ENCODE results near the gene NUP155.

Gene NUP155

GRCh38 chr5:37251665-37252064 lies 119.2 kb downstream of the NUP155 start:
- Histone ChIP-seq H2BK15ac (ENCODE audit: low read depth, poor library complexity, severe bottlenecking) (no peak overlapping the region), H3K27ac (ENCODE audit: low read length, poor library complexity, severe bottlenecking) (no peak overlapping the region), H2AK5ac (ENCODE audit: low read length, severe bottlenecking) (no peak overlapping the region), H3K9ac (ENCODE audit: low read length) (no peak overlapping the region), H3K4ac (ENCODE audit: low read depth in 1 of 2, low read length in 2 of 2) (no peak overlapping the region), H4K91ac (ENCODE audit: low read length) (no peak overlapping the region), H2BK5ac (ENCODE audit: low read depth, low read length, poor library complexity, severe bottlenecking) (no peak overlapping the region), H3K9me3 (ENCODE audit: control insufficient read depth, low read length) (no peaks in the 10 kb centered on the region), H3K36me3 (ENCODE audit: control insufficient read depth in 1 of 2, insufficient read depth in 2 of 2, low read depth in 1 of 2, low read length in 2 of 2) (no peaks in the 10 kb centered on the region), H3K27me3 (ENCODE audit: control insufficient read depth in 1 of 2, insufficient read depth in 1 of 2, low read length in 2 of 2) (no peaks in the 10 kb centered on the region), H2BK120ac (ENCODE audit: low read depth, low read length) (no peak overlapping the region), H4K8ac (ENCODE audit: low read length) (no peak overlapping the region), H2AFZ (ENCODE audit: low read depth, low read length) (no peak overlapping the region), H3K4me1 (ENCODE audit: control insufficient read depth, insufficient read depth, low read depth, low read length) (peaks cover 10% of the 10 kb centered on the region), H3K14ac (ENCODE audit: low read length in 2 of 2) (no peak overlapping the region), H3K18ac (ENCODE audit: low read depth in 1 of 2, low read length in 2 of 2) (no peak overlapping the region), H2BK12ac (ENCODE audit: low read length in 2 of 2) (no peak overlapping the region), H3K23ac (ENCODE audit: low read length in 2 of 2) (no peak overlapping the region), H3K4me3 (ENCODE audit: insufficient read depth in 1 of 2, low read depth in 1 of 2, low read length in 2 of 2) (no peak overlapping the region), H3K4me2 (ENCODE audit: low read length, poor library complexity, severe bottlenecking) (no peak overlapping the region), H3K79me1 (replicated peaks; ENCODE audit: low read length, poor library complexity, severe bottlenecking) (peaks cover 1% of the 10 kb centered on the region)
- no peak for DNase-seq

- Histone ChIP-seq H3K36me3 (ENCODE audit: control insufficient read depth in 1 of 2, insufficient read depth in 2 of 2, low read depth in 1 of 2, low read length in 2 of 2) (no peaks in the 10 kb centered on the region), H2BK15ac (ENCODE audit: low read depth, poor library complexity, severe bottlenecking) (no peak overlapping the region), H3K4me2 (ENCODE audit: low read length, poor library complexity, severe bottlenecking) (peak overlapping the region; percentile 50), H3K14ac (ENCODE audit: low read length in 2 of 2) (no peak overlapping the region), H2BK12ac (ENCODE audit: low read length in 2 of 2) (peak overlapping the region in 1 of 2 experiments; percentile 54), H4K91ac (ENCODE audit: low read length) (no peak overlapping the region), H2AK5ac (ENCODE audit: low read length, severe bottlenecking) (no peak overlapping the region), H3K4ac (ENCODE audit: low read depth in 1 of 2, low read length in 2 of 2) (peak overlapping the region in 1 of 2 experiments; percentile 81), H3K9me3 (ENCODE audit: control insufficient read depth, low read length) (no peaks in the 10 kb centered on the region), H3K23ac (ENCODE audit: low read length in 2 of 2) (no peak overlapping the region), H2BK120ac (ENCODE audit: low read depth, low read length) (no peak overlapping the region), H3K79me1 (replicated peaks; ENCODE audit: low read length, poor library complexity, severe bottlenecking) (peaks cover 4% of the 10 kb centered on the region), H3K27me3 (ENCODE audit: control insufficient read depth in 1 of 2, insufficient read depth in 1 of 2, low read length in 2 of 2) (no peaks in the 10 kb centered on the region), H3K9ac (ENCODE audit: low read length) (peak overlapping the region; percentile 98), H3K27ac (ENCODE audit: low read length, poor library complexity, severe bottlenecking) (peak overlapping the region; percentile 27), H2BK5ac (ENCODE audit: low read depth, low read length, poor library complexity, severe bottlenecking) (no peak overlapping the region), H3K4me1 (ENCODE audit: control insufficient read depth, insufficient read depth, low read depth, low read length) (peaks cover 12% of the 10 kb centered on the region), H4K8ac (ENCODE audit: low read length) (peak overlapping the region; percentile 96), H3K4me3 (ENCODE audit: insufficient read depth in 1 of 2, low read depth in 1 of 2, low read length in 2 of 2) (peak overlapping the region; percentile 86 to 93), H3K18ac (ENCODE audit: low read depth in 1 of 2, low read length in 2 of 2) (peak overlapping the region; percentile 4 to 77), H2AFZ (ENCODE audit: low read depth, low read length) (peak overlapping the region; percentile 55)
- DNase-seq = no peak
- WGBS = 69% methylated on average over 10 of the region's 10 CpGs
Measured at GRCh38 chr5:37249815-37250164, 121.1 kb downstream of the NUP155 start.

- Histone ChIP-seq H3K9me3 (ENCODE audit: control insufficient read depth, low read length) (no peaks in the 10 kb centered on the region), H3K36me3 (ENCODE audit: control insufficient read depth in 1 of 2, insufficient read depth in 2 of 2, low read depth in 1 of 2, low read length in 2 of 2) (peaks cover 0 to 2% of the 10 kb centered on the region in 2 experiments), H3K23ac (ENCODE audit: low read length in 2 of 2) (peak within 1 kb of the TSS in 1 of 2 experiments; percentile 79), H2BK12ac (ENCODE audit: low read length in 2 of 2) (peak within 1 kb of the TSS in 1 of 2 experiments; percentile 54), H2BK15ac (ENCODE audit: low read depth, poor library complexity, severe bottlenecking) (peak within 1 kb of the TSS; percentile 96), H3K18ac (ENCODE audit: low read depth in 1 of 2, low read length in 2 of 2) (peak within 1 kb of the TSS; percentile 84 to 96), H3K4ac (ENCODE audit: low read depth in 1 of 2, low read length in 2 of 2) (peak within 1 kb of the TSS; percentile 15 to 81), H3K4me3 (ENCODE audit: insufficient read depth in 1 of 2, low read depth in 1 of 2, low read length in 2 of 2) (peak within 1 kb of the TSS; percentile 86 to 93), H2BK120ac (ENCODE audit: low read depth, low read length) (peak within 1 kb of the TSS; percentile 79), H3K14ac (ENCODE audit: low read length in 2 of 2) (peak within 1 kb of the TSS; percentile 36 to 73), H3K9ac (ENCODE audit: low read length) (peak within 1 kb of the TSS; percentile 98), H2AK5ac (ENCODE audit: low read length, severe bottlenecking) (no peak within 1 kb of the TSS), H2AFZ (ENCODE audit: low read depth, low read length) (peak within 1 kb of the TSS; percentile 78), H4K8ac (ENCODE audit: low read length) (peak within 1 kb of the TSS; percentile 97), H2BK5ac (ENCODE audit: low read depth, low read length, poor library complexity, severe bottlenecking) (peak within 1 kb of the TSS; percentile 51), H3K27me3 (ENCODE audit: control insufficient read depth in 1 of 2, insufficient read depth in 1 of 2, low read length in 2 of 2) (no peaks in the 10 kb centered on the region), H3K4me1 (ENCODE audit: control insufficient read depth, insufficient read depth, low read depth, low read length) (peaks cover 12% of the 10 kb centered on the region), H3K79me1 (replicated peaks; ENCODE audit: low read length, poor library complexity, severe bottlenecking) (peaks cover 6% of the 10 kb centered on the region), H3K27ac (ENCODE audit: low read length, poor library complexity, severe bottlenecking) (peak within 1 kb of the TSS; percentile 27), H3K4me2 (ENCODE audit: low read length, poor library complexity, severe bottlenecking) (peak within 1 kb of the TSS; percentile 79), H4K91ac (ENCODE audit: low read length) (peak within 1 kb of the TSS; percentile 83)
- 2% methylated on average over 57 of the region's 88 CpGs for whole genome bisulfite sequencing
- peak; percentile 82 for DNase-seq
Measured at GRCh38 chr5:37248970-37249814, 121.7 kb downstream of the NUP155 start, which contains the start of gene CPLANE1. Gene CPLANE1 (minus strand): TSS chr5:37249376. CDS start chr5:37247698, 1,678 bp downstream.

GRCh38 chr5:37248421-37248969 lies 122.4 kb downstream of the NUP155 start:
- no peaks in the 10 kb centered on the region for H3K27me3 ChIP-seq (ENCODE audit: control insufficient read depth in 1 of 2, insufficient read depth in 1 of 2, low read length in 2 of 2)
- no peaks in the 10 kb centered on the region for H3K9me3 ChIP-seq (ENCODE audit: control insufficient read depth, low read length)
- H3K4me2 ChIP-seq (ENCODE audit: low read length, poor library complexity, severe bottlenecking) = peak overlapping the region; percentile 79
- no peak for DNase-seq
- peak overlapping the region; percentile 84 to 96 for H3K18ac ChIP-seq (ENCODE audit: low read depth in 1 of 2, low read length in 2 of 2)
- H2AFZ ChIP-seq (ENCODE audit: low read depth, low read length) = peak overlapping the region; percentile 78
- H2AK5ac ChIP-seq (ENCODE audit: low read length, severe bottlenecking) = no peak overlapping the region
- H3K14ac ChIP-seq (ENCODE audit: low read length in 2 of 2) = peak overlapping the region; percentile 36 to 39
- peak overlapping the region; percentile 96 for H2BK15ac ChIP-seq (ENCODE audit: low read depth, poor library complexity, severe bottlenecking)
- peak overlapping the region in 1 of 2 experiments; percentile 20 for H3K4ac ChIP-seq (ENCODE audit: low read depth in 1 of 2, low read length in 2 of 2)
- 12% methylated on average over 13 of the region's 19 CpGs for WGBS
- peak overlapping the region; percentile 86 to 93 for H3K4me3 ChIP-seq (ENCODE audit: insufficient read depth in 1 of 2, low read depth in 1 of 2, low read length in 2 of 2)
- H3K4me1 ChIP-seq (ENCODE audit: control insufficient read depth, insufficient read depth, low read depth, low read length) = peaks cover 12% of the 10 kb centered on the region
- H3K27ac ChIP-seq (ENCODE audit: low read length, poor library complexity, severe bottlenecking) = no peak overlapping the region
- H3K9ac ChIP-seq (ENCODE audit: low read length) = peak overlapping the region; percentile 98
- peaks cover 6% of the 10 kb centered on the region for H3K79me1 ChIP-seq (replicated peaks; ENCODE audit: low read length, poor library complexity, severe bottlenecking)
- peaks cover 0 to 6% of the 10 kb centered on the region in 2 experiments for H3K36me3 ChIP-seq (ENCODE audit: control insufficient read depth in 1 of 2, insufficient read depth in 2 of 2, low read depth in 1 of 2, low read length in 2 of 2)
- H4K91ac ChIP-seq (ENCODE audit: low read length) = no peak overlapping the region
- H2BK120ac ChIP-seq (ENCODE audit: low read depth, low read length) = peak overlapping the region; percentile 79
- H4K8ac ChIP-seq (ENCODE audit: low read length) = peak overlapping the region; percentile 97
- H2BK12ac ChIP-seq (ENCODE audit: low read length in 2 of 2) = no peak overlapping the region
- peak overlapping the region in 1 of 2 experiments; percentile 79 for H3K23ac ChIP-seq (ENCODE audit: low read length in 2 of 2)
- H2BK5ac ChIP-seq (ENCODE audit: low read depth, low read length, poor library complexity, severe bottlenecking) = peak overlapping the region; percentile 51

All from mesenchymal stem cell (in vitro differentiated cells and primary cell).